Smooth muscle cell (in vitro differentiated cells): ENCODE data around the gene DNM2. TPM values are rescaled to one million over a fixed set of nuclear protein-coding genes. Genes with fewer than 3 reads are reported as not detected.

Experiments
- DNase-seq: peaks from one replicate; lab custom pipeline; 2025; ENCODE audit not compliant: unreplicated experiment; lab: John Stamatoyannopoulos, UW
- H2AFZ ChIP-seq: fragments of 200-600 bp; sonication (generic); 2 replicates; pipeline ENCODE4 v1.6.0; 2016; ENCODE audit warnings: antibody characterized with exemption, low read depth, mild to moderate bottlenecking
- H3F3A ChIP-seq: fragments of 200-600 bp; sonication (generic); 2 replicates; pipeline ENCODE4 v1.6.0; 2017; ENCODE audit warnings: antibody characterized with exemption, low read depth
- H3K27ac ChIP-seq: fragments of 200-600 bp; sonication (generic); 2 replicates; pipeline ENCODE4 v1.5.1; 2016; ENCODE audit warnings: low read depth, mild to moderate bottlenecking
- H3K27me3 ChIP-seq: fragments of 200-600 bp; sonication (generic); 2 replicates; pipeline ENCODE4 v1.6.1; 2016; ENCODE audit warnings: low read depth, mild to moderate bottlenecking
- H3K36me3 ChIP-seq: fragments of 200-600 bp; sonication (generic); 2 replicates; pipeline ENCODE4 v1.5.1; 2016; ENCODE audit warnings: low read depth
- H3K4me1 ChIP-seq: fragments of 200-600 bp; sonication (generic); 2 replicates; pipeline ENCODE4 v1.5.1; 2016; ENCODE audit warnings: low read depth
- H3K4me2 ChIP-seq: fragments of 200-600 bp; sonication (generic); 2 replicates; pipeline ENCODE4 v1.6.0; 2016; ENCODE audit warnings: mild to moderate bottlenecking
- H3K4me3 ChIP-seq: fragments of 200-600 bp; sonication (generic); 2 replicates; pipeline ENCODE4 v1.5.1; 2016; ENCODE audit warnings: mild to moderate bottlenecking
- H3K79me2 ChIP-seq: fragments of 200-600 bp; sonication (generic); 2 replicates; pipeline ENCODE4 v1.6.0; 2016; ENCODE audit warnings: low read depth, mild to moderate bottlenecking
- H3K9ac ChIP-seq: fragments of 200-600 bp; sonication (generic); 2 replicates; pipeline ENCODE4 v1.6.0; 2016; ENCODE audit warnings: low read depth
- H3K9me3 ChIP-seq: fragments of 200-600 bp; sonication (generic); replicated peaks from 2 replicates; pipeline ENCODE4 v1.5.1; 2016; ENCODE audit warnings: low read depth
- H4K20me1 ChIP-seq: fragments of 200-600 bp; sonication (generic); 2 replicates; pipeline ENCODE4 v1.6.0; 2016; ENCODE audit warnings: low read depth
- CTCF ChIP-seq: fragments of 200-600 bp; sonication (generic); IDR thresholded peaks from 2 replicates; pipeline ENCODE4 v1.5.1; 2017; ENCODE audit warnings: borderline replicate concordance, mild to moderate bottlenecking, antibody characterized with exemption; ENCODE audit not compliant: insufficient read depth, poor library complexity, severe bottlenecking
- WGBS: methylation state at CpG from one replicate; pipeline ENCODE4 v1.1.7; 2016; ENCODE audit warnings: low lambda C conversion rate; 5-methylcytosine and 5-hydroxymethylcytosine counted together
- polyA plus RNA-seq: library from polyadenylated mRNA; unstranded; fragments of >200 nt; fragmentation: Nextera tagmentation; extraction: Ambion mirVana; gene quantifications from 2 replicates; pipeline ENCODE4 v1.2.1, GENCODE V29; 2016
- total RNA-seq: library from RNA; depleted of rRNA; stranded (reverse); fragments of >200 nt; gene quantifications from 2 replicates; pipeline ENCODE4 v1.2.3, GENCODE V29; 2014

The DNM2 gene
- total and polyA plus RNA-seq, 2 experiments from 2014 or later, result 65.1 to 93.2 TPM

GRCh38 chr19:10683582-10683981 is 34.3 kb upstream of the DNM2 start:
- no peak for DNase-seq
- no peaks in the 10 kb centered on the region for H3K27me3 ChIP-seq
- no peak overlapping the region for H3K4me2 ChIP-seq
- H3K27ac ChIP-seq, result no peak overlapping the region
- peaks cover 24% of the 10 kb centered on the region for H3K36me3 ChIP-seq
- no peak for TF ChIP-seq CTCF
- H3F3A ChIP-seq, result no peaks in the 10 kb centered on the region
- no peaks in the 10 kb centered on the region for H3K4me1 ChIP-seq
- peaks cover 100% of the 10 kb centered on the region for H4K20me1 ChIP-seq
- H3K79me2 ChIP-seq, result peaks cover 4% of the 10 kb centered on the region
- no peak overlapping the region for H3K9ac ChIP-seq
- 93% methylated on average over 21 of the region's 21 CpGs for WGBS
- H2AFZ ChIP-seq, result no peak overlapping the region
- no peaks in the 10 kb centered on the region for H3K9me3 ChIP-seq
- no peak overlapping the region for H3K4me3 ChIP-seq

GRCh38 chr19:10685210-10685609 is 32.7 kb upstream of the DNM2 start:
- H4K20me1 ChIP-seq, result peaks cover 100% of the 10 kb centered on the region
- no peaks in the 10 kb centered on the region for H3K9me3 ChIP-seq
- no peaks in the 10 kb centered on the region for H3K27me3 ChIP-seq
- H3K4me1 ChIP-seq, result no peaks in the 10 kb centered on the region
- TF ChIP-seq CTCF, result no peak
- no peak overlapping the region for H2AFZ ChIP-seq
- no peak overlapping the region for H3K9ac ChIP-seq
- no peak overlapping the region for H3K4me3 ChIP-seq
- H3F3A ChIP-seq, result no peaks in the 10 kb centered on the region
- DNase-seq, result no peak
- WGBS, result 95% methylated on average over 5 of the region's 5 CpGs
- H3K36me3 ChIP-seq, result peaks cover 30% of the 10 kb centered on the region
- H3K27ac ChIP-seq, result no peak overlapping the region
- no peaks in the 10 kb centered on the region for H3K79me2 ChIP-seq
- H3K4me2 ChIP-seq, result no peak overlapping the region

- WGBS, result 97% methylated on average over 8 of the region's 10 CpGs
- Histone ChIP-seq H4K20me1 (peaks cover 100% of the 10 kb centered on the region), H3K27me3 (no peaks in the 10 kb centered on the region), H3F3A (no peaks in the 10 kb centered on the region), H2AFZ (no peak overlapping the region), H3K4me2 (no peak overlapping the region), H3K4me3 (no peak overlapping the region), H3K4me1 (no peaks in the 10 kb centered on the region), H3K79me2 (no peaks in the 10 kb centered on the region), H3K27ac (no peak overlapping the region), H3K9ac (no peak overlapping the region), H3K9me3 (no peaks in the 10 kb centered on the region), H3K36me3 (peaks cover 25% of the 10 kb centered on the region)
- DNase-seq, result no peak
- no peak for TF ChIP-seq CTCF
Measured at GRCh38 chr19:10686193-10686592, 31.7 kb upstream of the DNM2 start.
